Trophoblast cell (in vitro differentiated cells and primary cell): Measurements from ENCODE around the gene TRIM34.
"Not testable (repeated sequence)": the region's sequence is repeated elsewhere in the genome, so short reads cannot be mapped to it uniquely, and the experiment has no call there.

Experiments
- DNase-seq, 2 donors: peaks; one replicate each; pipeline ENCODE4 v3.0.0-alpha.2; 2016
- H2AFZ ChIP-seq: 2 replicates; pipeline ENCODE4 v1.6.1; 2013; ENCODE audit warnings: low read length, moderate library complexity, mild to moderate bottlenecking; ENCODE audit not compliant: insufficient read depth, poor library complexity
- H2AK5ac ChIP-seq: 2 replicates; pipeline ENCODE4 v1.6.1; 2013; ENCODE audit warnings: mild to moderate bottlenecking, low read length
- H2BK120ac ChIP-seq: 2 replicates; pipeline ENCODE4 v1.6.1; 2013; ENCODE audit warnings: low read length, mild to moderate bottlenecking, moderate library complexity; ENCODE audit not compliant: insufficient read depth, poor library complexity
- H2BK12ac ChIP-seq: 2 replicates; pipeline ENCODE4 v1.6.1; 2013; ENCODE audit warnings: mild to moderate bottlenecking, low read length, moderate library complexity
- H2BK5ac ChIP-seq: 2 replicates; pipeline ENCODE4 v1.6.1; 2013; ENCODE audit warnings: low read length, low read depth, moderate library complexity, mild to moderate bottlenecking; ENCODE audit not compliant: poor library complexity
- H3K14ac ChIP-seq: 2 replicates; pipeline ENCODE4 v1.6.1; 2013; ENCODE audit warnings: mild to moderate bottlenecking, low read length
- H3K18ac ChIP-seq: 2 replicates; pipeline ENCODE4 v1.6.1; 2013; ENCODE audit warnings: mild to moderate bottlenecking, low read length
- H3K23ac ChIP-seq: 2 replicates; pipeline ENCODE4 v1.6.1; 2013; ENCODE audit warnings: low read length
- H3K27ac ChIP-seq: 2 replicates; pipeline ENCODE4 v1.5.1; 2013; ENCODE audit warnings: low read depth, mild to moderate bottlenecking, inconsistent platforms, low read length, moderate library complexity
- H3K27me3 ChIP-seq: 2 replicates; pipeline ENCODE4 v1.6.1; 2013; ENCODE audit warnings: inconsistent platforms, mild to moderate bottlenecking, low read length, moderate library complexity; ENCODE audit not compliant: insufficient read depth
- H3K36me3 ChIP-seq, 2 experiments: 1 replicate in 1 of 2; 2 replicates in 1 of 2; pipeline ENCODE4 v1.6.1; 2013; ENCODE audit warnings: low read length in 2 of 2, mild to moderate bottlenecking in 2 of 2, moderate library complexity in 1 of 2; ENCODE audit not compliant: insufficient read depth in 2 of 2, control insufficient read depth in 1 of 2
- H3K4ac ChIP-seq: 2 replicates; pipeline ENCODE4 v1.6.1; 2013; ENCODE audit warnings: low read depth, mild to moderate bottlenecking, low read length, moderate library complexity
- H3K4me1 ChIP-seq, 2 experiments: 1 replicate in 1 of 2; 2 replicates in 1 of 2; pipeline ENCODE4 v1.6.1; 2013; ENCODE audit warnings: low read length in 2 of 2, mild to moderate bottlenecking in 2 of 2, moderate library complexity in 1 of 2; ENCODE audit not compliant: insufficient read depth in 2 of 2, control insufficient read depth in 1 of 2
- H3K4me2 ChIP-seq: 2 replicates; pipeline ENCODE4 v1.6.1; 2013; ENCODE audit warnings: inconsistent platforms, mild to moderate bottlenecking, low read length, moderate library complexity
- H3K4me3 ChIP-seq: 2 replicates; pipeline ENCODE4 v1.5.1; 2013; ENCODE audit warnings: mild to moderate bottlenecking, low read depth, low read length, inconsistent platforms
- H3K79me1 ChIP-seq: one replicate; pipeline ENCODE4 v1.6.1; 2013; ENCODE audit warnings: low read length
- H3K79me2 ChIP-seq: 2 replicates; pipeline ENCODE4 v1.6.1; 2013; ENCODE audit warnings: low read length, mild to moderate bottlenecking; ENCODE audit not compliant: control insufficient read depth, insufficient read depth, poor library complexity
- H3K9ac ChIP-seq: 2 replicates; pipeline ENCODE4 v1.6.1; 2013; ENCODE audit warnings: mild to moderate bottlenecking, low read length
- H3K9me3 ChIP-seq: 2 replicates; pipeline ENCODE4 v1.6.1; 2013; ENCODE audit warnings: low read depth, mild to moderate bottlenecking, control low read depth, inconsistent platforms, low read length; ENCODE audit not compliant: insufficient read depth
- H4K12ac ChIP-seq: 2 replicates; pipeline ENCODE4 v1.6.1; 2013; ENCODE audit warnings: low read depth, mild to moderate bottlenecking, low read length, moderate library complexity
- H4K8ac ChIP-seq: 2 replicates; pipeline ENCODE4 v1.6.1; 2013; ENCODE audit warnings: low read depth, mild to moderate bottlenecking, low read length, moderate library complexity
- H4K91ac ChIP-seq: one replicate; pipeline ENCODE4 v1.6.1; 2013; ENCODE audit warnings: low read depth, mild to moderate bottlenecking, low read length, moderate library complexity
- WGBS: extraction: QIAGEN DNeasy Blood & Tissue Kit; methylation state at CpG from one replicate; pipeline ENCODE4 v1.1.7; 2013; ENCODE audit warnings: missing lambda C conversion rate; ENCODE audit not compliant: insufficient read length, insufficient coverage; ENCODE audit errors: extremely low coverage; 5-methylcytosine and 5-hydroxymethylcytosine counted together

Gene TRIM34

DNA sequence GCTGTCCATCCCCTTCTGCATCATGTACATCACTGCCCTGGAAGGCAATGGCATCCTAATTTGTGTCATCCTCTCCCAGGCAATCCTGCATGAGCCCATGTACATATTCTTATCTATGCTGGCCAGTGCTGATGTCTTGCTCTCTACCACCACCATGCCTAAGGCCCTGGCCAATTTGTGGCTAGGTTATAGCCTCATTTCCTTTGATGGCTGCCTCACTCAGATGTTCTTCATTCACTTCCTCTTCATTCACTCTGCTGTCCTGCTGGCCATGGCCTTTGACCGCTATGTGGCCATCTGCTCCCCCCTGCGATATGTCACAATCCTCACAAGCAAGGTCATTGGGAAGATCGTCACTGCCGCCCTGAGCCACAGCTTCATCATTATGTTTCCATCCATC, 43.8 kb upstream of the TRIM34 start:
- Histone ChIP-seq H2AK5ac (no peak overlapping the region), H3K9me3 (no peaks in the 10 kb centered on the region), H3K14ac (no peak overlapping the region), H4K91ac (no peak overlapping the region), H3K4ac (no peak overlapping the region), H3K27ac (no peak overlapping the region), H3K4me1 (no peaks in the 10 kb centered on the region), H3K36me3 (no peaks in the 10 kb centered on the region), H3K18ac (no peak overlapping the region), H3K4me3 (no peak overlapping the region), H3K79me2 (no peaks in the 10 kb centered on the region), H2BK12ac (no peak overlapping the region), H2BK120ac (no peak overlapping the region), H3K4me2 (no peak overlapping the region), H3K79me1 (no peaks in the 10 kb centered on the region), H4K8ac (no peak overlapping the region), H2AFZ (no peak overlapping the region), H2BK5ac (no peak overlapping the region), H3K27me3 (no peaks in the 10 kb centered on the region), H3K9ac (no peak overlapping the region), H3K23ac (no peak overlapping the region), H4K12ac (no peak overlapping the region)
- DNase-seq, result no peak
- WGBS, result no CpG with 5 or more reads among the region's 4 CpGs

DNA sequence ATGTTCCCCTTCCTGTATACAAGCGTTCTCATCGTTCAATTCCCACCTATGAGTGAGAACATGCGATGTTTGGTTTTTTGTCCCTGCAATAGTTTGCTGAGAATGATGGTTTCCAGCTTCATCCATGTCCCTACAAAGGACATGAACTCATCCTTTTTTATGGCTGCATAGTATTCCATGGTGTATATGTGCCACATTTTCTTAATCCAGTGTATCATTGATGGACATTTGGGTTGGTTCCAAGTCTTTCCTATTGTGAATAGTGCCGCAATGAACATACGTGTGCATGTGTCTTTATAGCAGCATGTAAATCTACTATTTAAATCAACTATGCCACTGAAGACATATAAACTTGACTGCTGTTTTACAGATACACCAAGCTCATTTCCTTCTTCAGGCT, 40.3 kb upstream of the TRIM34 start:
- H3K14ac ChIP-seq, H2AK5ac ChIP-seq, H3K9ac ChIP-seq, H3K79me2 ChIP-seq, H2BK120ac ChIP-seq, H4K8ac ChIP-seq, H3K4ac ChIP-seq, H3K27me3 ChIP-seq, H3K9me3 ChIP-seq, H3K18ac ChIP-seq, H3K4me3 ChIP-seq, H4K12ac ChIP-seq, H4K91ac ChIP-seq, H3K23ac ChIP-seq, H3K4me2 ChIP-seq, H3K4me1 ChIP-seq, H2AFZ ChIP-seq, DNase-seq, H3K36me3 ChIP-seq, H3K27ac ChIP-seq, H3K79me1 ChIP-seq, H2BK12ac ChIP-seq, H2BK5ac ChIP-seq: not testable (repeated sequence)
- WGBS, result no CpG with 5 or more reads among the region's 5 CpGs

DNA sequence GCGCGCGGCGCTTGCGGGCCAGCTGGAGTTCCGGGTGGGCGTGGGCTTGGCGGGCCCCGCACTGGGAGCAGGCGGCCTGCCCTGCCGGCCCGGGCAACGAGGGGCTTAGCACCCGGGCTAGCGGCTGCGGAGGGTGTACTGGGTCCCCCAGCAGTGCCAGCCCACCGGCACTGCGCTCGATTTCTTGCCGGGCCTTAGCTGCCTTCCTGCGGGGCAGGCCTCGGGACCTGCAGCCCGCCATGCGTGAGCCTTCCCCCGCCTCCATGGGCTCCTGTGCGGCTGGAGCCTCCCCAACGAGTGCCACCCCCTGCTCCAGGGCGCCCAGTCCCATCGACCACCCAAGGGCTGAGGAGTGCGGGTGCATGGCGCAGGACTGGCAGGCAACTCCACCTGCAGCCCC, 34.9 kb upstream of the TRIM34 start:
- H3K4me3 ChIP-seq, result not testable (repeated sequence)

DNA sequence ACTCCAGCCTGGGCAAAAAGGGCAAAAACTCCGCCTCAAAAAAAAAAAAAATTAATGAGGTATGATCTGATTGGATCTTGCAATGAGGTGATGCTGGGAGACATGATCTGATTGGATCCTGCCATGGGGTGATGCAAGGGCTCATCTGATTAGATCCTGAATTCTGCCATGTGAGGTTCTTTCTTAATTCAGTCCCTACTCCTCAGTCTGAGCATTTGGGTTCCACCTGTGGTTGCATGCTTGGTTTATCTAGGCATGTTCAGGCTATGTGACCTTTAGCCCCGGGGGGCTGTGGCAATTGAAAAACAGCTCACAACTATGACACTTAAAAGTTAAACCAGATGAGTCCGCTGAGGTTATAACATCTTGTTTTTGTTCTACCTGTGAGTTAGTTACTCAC, 33.2 kb upstream of the TRIM34 start:
- no peaks in the 10 kb centered on the region for H3K4me1 ChIP-seq
- no CpG with 5 or more reads among the region's 3 CpGs for WGBS

More for the DNA sequence above, 34.9 kb upstream of the TRIM34 start:
- DNase-seq, H2BK12ac ChIP-seq, H3K79me1 ChIP-seq, H3K4ac ChIP-seq, H2AK5ac ChIP-seq, H3K27me3 ChIP-seq, H3K9me3 ChIP-seq, H4K8ac ChIP-seq, H3K14ac ChIP-seq, H2BK5ac ChIP-seq, H3K27ac ChIP-seq, H4K91ac ChIP-seq, H3K9ac ChIP-seq, H2AFZ ChIP-seq, H3K79me2 ChIP-seq, H3K23ac ChIP-seq, H3K18ac ChIP-seq, H3K4me1 ChIP-seq, H4K12ac ChIP-seq, H2BK120ac ChIP-seq, H3K36me3 ChIP-seq, H3K4me2 ChIP-seq: not testable (repeated sequence)
- WGBS, result no CpG with 5 or more reads among the region's 31 CpGs

More for the DNA sequence above, 33.2 kb upstream of the TRIM34 start:
- H3K79me1 ChIP-seq, result peaks cover 4% of the 10 kb centered on the region
- no peaks in the 10 kb centered on the region for H3K27me3 ChIP-seq
- H2BK120ac ChIP-seq, result no peak overlapping the region
- no peak overlapping the region for H3K18ac ChIP-seq
- H3K9me3 ChIP-seq, result peaks cover 4% of the 10 kb centered on the region
- H3K36me3 ChIP-seq, result no peaks in the 10 kb centered on the region
- H2AFZ ChIP-seq, result no peak overlapping the region
- no peak overlapping the region for H4K12ac ChIP-seq
- H3K4ac ChIP-seq, result no peak overlapping the region
- H3K14ac ChIP-seq, result no peak overlapping the region
- H4K91ac ChIP-seq, result no peak overlapping the region
- DNase-seq, result peak; percentile 83 to 88
- H3K79me2 ChIP-seq, result peaks cover under 1% of the 10 kb centered on the region
- no peak overlapping the region for H3K23ac ChIP-seq
- no peak overlapping the region for H3K27ac ChIP-seq
- H3K9ac ChIP-seq, result no peak overlapping the region
- H3K4me3 ChIP-seq, result no peak overlapping the region
- no peak overlapping the region for H2BK5ac ChIP-seq
- H2BK12ac ChIP-seq, result no peak overlapping the region
- H2AK5ac ChIP-seq, result no peak overlapping the region
- no peak overlapping the region for H4K8ac ChIP-seq
- no peak overlapping the region for H3K4me2 ChIP-seq
